Measurements from ENCODE around the gene PSG3. TPM values are rescaled to one million over a fixed set of nuclear protein-coding genes. Genes with fewer than 3 reads are reported as not detected.
"Not testable (repeated sequence)": the region's sequence is repeated elsewhere in the genome, so short reads cannot be mapped to it uniquely, and the experiment has no call there.

Gene PSG3
- total RNA-seq, 1 experiment from 2014 or later: not detected

DNA sequence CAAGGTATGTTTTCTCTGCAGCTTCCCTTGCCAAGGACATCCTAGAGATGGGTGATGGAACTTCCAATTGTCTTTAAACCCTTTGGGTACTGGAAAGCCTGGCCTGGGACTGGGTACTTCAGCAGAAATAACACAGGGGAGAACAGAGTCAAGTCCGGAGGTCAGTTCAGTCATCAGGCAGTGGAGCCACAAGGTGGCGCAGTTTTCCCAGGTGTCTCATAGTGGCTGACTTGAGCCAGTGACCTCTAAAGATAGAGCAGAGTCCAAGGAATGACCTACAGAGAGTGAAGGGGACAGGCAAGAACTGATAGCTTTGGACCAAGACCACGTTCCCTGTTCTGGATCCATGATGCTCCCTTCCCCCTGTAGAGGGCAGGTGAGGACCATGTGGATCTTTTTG is 18.4 kb upstream of the PSG3 start:
- H3K36me3 Mint-ChIP-seq (ENCODE audit: insufficient read depth in 1 of 3, low read depth in 3 of 3); H3K4ac ChIP-seq (ENCODE audit: low read depth, low read length); H3K14ac ChIP-seq (ENCODE audit: insufficient read depth, low read length); H3K23ac ChIP-seq (ENCODE audit: insufficient read length, low read depth, low read length); H2AFZ ChIP-seq (ENCODE audit: low read length); H3K27ac Mint-ChIP-seq; H3K23me2 ChIP-seq (ENCODE audit: insufficient read length, low read depth, low read length, poor library complexity, severe bottlenecking); DNase-seq; H4K20me1 ChIP-seq (ENCODE audit: control insufficient read depth, insufficient read depth, insufficient read length); H4K8ac ChIP-seq (replicated peaks; ENCODE audit: insufficient read length, low read depth, low read length); H4K91ac ChIP-seq (ENCODE audit: insufficient read length, low read depth, low read length); H4K5ac ChIP-seq (ENCODE audit: insufficient read length, low read depth, low read length); H3K4me2 ChIP-seq (ENCODE audit: insufficient read depth, insufficient read length, low read length); H2BK5ac ChIP-seq (ENCODE audit: insufficient read length, low read length); H3K56ac ChIP-seq (ENCODE audit: insufficient read length, low read depth, low read length); H3K4me1 Mint-ChIP-seq; H2BK12ac ChIP-seq (ENCODE audit: insufficient read length, low read depth, low read length); H2BK120ac ChIP-seq (ENCODE audit: low read depth, low read length, poor library complexity, severe bottlenecking); H3K4me1 ChIP-seq (ENCODE audit: insufficient read depth, low read length); H3K79me1 ChIP-seq (ENCODE audit: insufficient read depth, low read depth, low read length, poor library complexity, severe bottlenecking); H3K27me3 Mint-ChIP-seq (ENCODE audit: low read depth); H3K18ac ChIP-seq (ENCODE audit: insufficient read length, low read depth, low read length); H3K79me2 ChIP-seq (ENCODE audit: insufficient read depth, low read length); H3K4me3 Mint-ChIP-seq; H3K27me3 ChIP-seq (ENCODE audit: insufficient read depth, low read length); H2BK15ac ChIP-seq (ENCODE audit: low read depth, low read length); H3T11ph ChIP-seq (ENCODE audit: low read length); H2AK5ac ChIP-seq (ENCODE audit: insufficient read length, low read length); H3K27ac ChIP-seq (ENCODE audit: insufficient read length, low read depth, low read length); H3K9ac ChIP-seq (ENCODE audit: extremely low read depth, insufficient read length, low read length); H2BK20ac ChIP-seq (ENCODE audit: low read depth, low read length, poor library complexity, severe bottlenecking): not testable (repeated sequence)
- WGBS (ENCODE audit: extremely low coverage, insufficient read length, low lambda C conversion rate): no CpG with 5 or more reads among the region's 3 CpGs
- H3K9me3 Mint-ChIP-seq: peaks cover 71 to 74% of the 10 kb centered on the region in 2 experiments
- peaks cover 22% of the 10 kb centered on the region for H3K9me3 ChIP-seq (ENCODE audit: control insufficient read depth, low read depth, low read length)
- TF ChIP-seq, protein P1, sequence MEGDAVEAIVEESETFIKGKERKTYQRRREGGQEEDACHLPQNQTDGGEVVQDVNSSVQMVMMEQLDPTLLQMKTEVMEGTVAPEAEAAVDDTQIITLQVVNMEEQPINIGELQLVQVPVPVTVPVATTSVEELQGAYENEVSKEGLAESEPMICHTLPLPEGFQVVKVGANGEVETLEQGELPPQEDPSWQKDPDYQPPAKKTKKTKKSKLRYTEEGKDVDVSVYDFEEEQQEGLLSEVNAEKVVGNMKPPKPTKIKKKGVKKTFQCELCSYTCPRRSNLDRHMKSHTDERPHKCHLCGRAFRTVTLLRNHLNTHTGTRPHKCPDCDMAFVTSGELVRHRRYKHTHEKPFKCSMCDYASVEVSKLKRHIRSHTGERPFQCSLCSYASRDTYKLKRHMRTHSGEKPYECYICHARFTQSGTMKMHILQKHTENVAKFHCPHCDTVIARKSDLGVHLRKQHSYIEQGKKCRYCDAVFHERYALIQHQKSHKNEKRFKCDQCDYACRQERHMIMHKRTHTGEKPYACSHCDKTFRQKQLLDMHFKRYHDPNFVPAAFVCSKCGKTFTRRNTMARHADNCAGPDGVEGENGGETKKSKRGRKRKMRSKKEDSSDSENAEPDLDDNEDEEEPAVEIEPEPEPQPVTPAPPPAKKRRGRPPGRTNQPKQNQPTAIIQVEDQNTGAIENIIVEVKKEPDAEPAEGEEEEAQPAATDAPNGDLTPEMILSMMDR (conservative IDR thresholded peaks at IDR 0.05): peak; percentile 23; the same call in 2 of the 3 replicates

DNA sequence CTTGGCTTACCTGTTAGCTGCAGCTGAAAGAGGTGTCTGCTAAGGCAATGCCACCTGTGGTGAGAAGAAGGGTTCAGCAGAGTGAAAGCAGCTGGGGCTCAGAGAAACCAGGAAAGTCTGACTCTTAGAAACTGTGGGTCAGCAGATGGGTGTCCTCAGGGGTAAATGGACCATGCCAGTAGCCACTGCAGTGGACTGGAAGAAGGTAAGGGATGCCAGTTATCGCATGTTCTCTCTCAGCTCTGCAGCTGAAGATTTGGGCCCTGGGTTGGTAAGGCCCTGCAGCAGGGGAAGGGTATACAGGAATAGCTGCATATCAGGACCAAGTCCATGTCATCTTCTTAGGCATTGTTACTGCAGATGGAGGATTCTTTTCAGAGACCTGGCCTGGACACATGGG is 12.0 kb upstream of the PSG3 start:
- not testable (repeated sequence) for H4K91ac ChIP-seq (ENCODE audit: insufficient read length, low read depth, low read length); H3K27ac Mint-ChIP-seq

More for the DNA sequence above, 12.0 kb upstream of the PSG3 start:
- no CpG with 5 or more reads among the region's 1 CpG for WGBS (ENCODE audit: extremely low coverage, insufficient read length, low lambda C conversion rate)
- H3K27ac ChIP-seq (ENCODE audit: insufficient read length, low read depth, low read length); H2AFZ ChIP-seq (ENCODE audit: low read length); H3K4ac ChIP-seq (ENCODE audit: low read depth, low read length); H4K8ac ChIP-seq (replicated peaks; ENCODE audit: insufficient read length, low read depth, low read length); H3K27me3 ChIP-seq (ENCODE audit: insufficient read depth, low read length); H3K9ac ChIP-seq (ENCODE audit: extremely low read depth, insufficient read length, low read length); H3K18ac ChIP-seq (ENCODE audit: insufficient read length, low read depth, low read length); H3K79me2 ChIP-seq (ENCODE audit: insufficient read depth, low read length); H3K23ac ChIP-seq (ENCODE audit: insufficient read length, low read depth, low read length); H3K27me3 Mint-ChIP-seq (ENCODE audit: low read depth); DNase-seq; H3K4me3 Mint-ChIP-seq; H3K56ac ChIP-seq (ENCODE audit: insufficient read length, low read depth, low read length); H2BK120ac ChIP-seq (ENCODE audit: low read depth, low read length, poor library complexity, severe bottlenecking); H3K4me2 ChIP-seq (ENCODE audit: insufficient read depth, insufficient read length, low read length); H3K4me1 ChIP-seq (ENCODE audit: insufficient read depth, low read length); H3T11ph ChIP-seq (ENCODE audit: low read length); H3K4me1 Mint-ChIP-seq; H2BK12ac ChIP-seq (ENCODE audit: insufficient read length, low read depth, low read length); H2AK5ac ChIP-seq (ENCODE audit: insufficient read length, low read length); H3K14ac ChIP-seq (ENCODE audit: insufficient read depth, low read length); H2BK20ac ChIP-seq (ENCODE audit: low read depth, low read length, poor library complexity, severe bottlenecking); H4K5ac ChIP-seq (ENCODE audit: insufficient read length, low read depth, low read length); H3K79me1 ChIP-seq (ENCODE audit: insufficient read depth, low read depth, low read length, poor library complexity, severe bottlenecking); H2BK5ac ChIP-seq (ENCODE audit: insufficient read length, low read length); H4K20me1 ChIP-seq (ENCODE audit: control insufficient read depth, insufficient read depth, insufficient read length); H3K23me2 ChIP-seq (ENCODE audit: insufficient read length, low read depth, low read length, poor library complexity, severe bottlenecking); H2BK15ac ChIP-seq (ENCODE audit: low read depth, low read length): not testable (repeated sequence)
- H3K9me3 Mint-ChIP-seq: peaks cover 71 to 74% of the 10 kb centered on the region in 2 experiments
- H3K9me3 ChIP-seq (ENCODE audit: control insufficient read depth, low read depth, low read length): peaks cover 36% of the 10 kb centered on the region
- peaks cover 0 to 17% (median 11%) of the 10 kb centered on the region in 3 experiments; a peak in 4 of 7 replicates for H3K36me3 Mint-ChIP-seq (ENCODE audit: insufficient read depth in 1 of 3, low read depth in 3 of 3)

All from H9 (cell line).